ENCODE data around the gene TPX2.

TPX2 gene

GRCh38 chr20:31833130-31833930 lies 94.2 kb downstream of the TPX2 start:
- TF ChIP-seq, protein P1, sequence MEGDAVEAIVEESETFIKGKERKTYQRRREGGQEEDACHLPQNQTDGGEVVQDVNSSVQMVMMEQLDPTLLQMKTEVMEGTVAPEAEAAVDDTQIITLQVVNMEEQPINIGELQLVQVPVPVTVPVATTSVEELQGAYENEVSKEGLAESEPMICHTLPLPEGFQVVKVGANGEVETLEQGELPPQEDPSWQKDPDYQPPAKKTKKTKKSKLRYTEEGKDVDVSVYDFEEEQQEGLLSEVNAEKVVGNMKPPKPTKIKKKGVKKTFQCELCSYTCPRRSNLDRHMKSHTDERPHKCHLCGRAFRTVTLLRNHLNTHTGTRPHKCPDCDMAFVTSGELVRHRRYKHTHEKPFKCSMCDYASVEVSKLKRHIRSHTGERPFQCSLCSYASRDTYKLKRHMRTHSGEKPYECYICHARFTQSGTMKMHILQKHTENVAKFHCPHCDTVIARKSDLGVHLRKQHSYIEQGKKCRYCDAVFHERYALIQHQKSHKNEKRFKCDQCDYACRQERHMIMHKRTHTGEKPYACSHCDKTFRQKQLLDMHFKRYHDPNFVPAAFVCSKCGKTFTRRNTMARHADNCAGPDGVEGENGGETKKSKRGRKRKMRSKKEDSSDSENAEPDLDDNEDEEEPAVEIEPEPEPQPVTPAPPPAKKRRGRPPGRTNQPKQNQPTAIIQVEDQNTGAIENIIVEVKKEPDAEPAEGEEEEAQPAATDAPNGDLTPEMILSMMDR (IDR thresholded peaks at IDR 0.05): peak; percentile 88
- DNase-seq (ENCODE audit: low spot score): no peak
- no peak overlapping the region for H3K4me3 ChIP-seq
- H3K27ac ChIP-seq: peak overlapping the region in 1 of 2 donors; percentile 60

GRCh38 chr20:31833931-31834521 lies 94.9 kb downstream of the TPX2 start:
- no peak for DNase-seq (ENCODE audit: low spot score)
- TF ChIP-seq, protein P1 (IDR thresholded peaks at IDR 0.05): no peak
- peak overlapping the region in 1 of 2 donors; percentile 60 for H3K27ac ChIP-seq
- no peak overlapping the region for H3K4me3 ChIP-seq

DNA sequence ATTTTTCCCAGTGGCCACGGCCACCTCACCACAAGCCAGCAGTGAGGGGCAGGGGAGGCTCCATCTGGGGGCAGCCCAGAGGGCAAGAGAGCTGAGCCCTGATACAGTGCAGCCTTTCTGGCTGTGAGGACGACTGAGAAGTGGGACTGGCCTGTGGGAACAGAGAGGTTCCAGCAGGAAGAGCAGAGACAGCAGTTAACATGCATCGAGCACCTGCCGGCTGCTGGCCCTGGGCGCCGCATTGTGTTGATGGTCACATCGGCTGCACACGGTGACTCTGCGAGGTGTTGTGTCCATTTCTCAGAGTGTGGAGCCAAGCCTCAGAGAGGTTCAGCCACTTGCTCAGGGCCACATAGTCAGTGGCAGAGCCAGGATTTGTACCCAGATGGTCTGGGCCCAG lies 96.5 kb downstream of the TPX2 start:
- Histone ChIP-seq H3K27ac (peak overlapping the region; percentile 54 to 95), H3K4me3 (no peak overlapping the region)
- no peak for DNase-seq (ENCODE audit: low spot score)
- TF ChIP-seq, protein P1 (IDR thresholded peaks at IDR 0.05): no peak

GRCh38 chr20:31835977-31836852 lies 97.1 kb downstream of the TPX2 start:
- peak; percentile 93 for DNase-seq (ENCODE audit: low spot score)
- TF ChIP-seq, protein P1 (IDR thresholded peaks at IDR 0.05): no peak
- Histone ChIP-seq H3K4me3 (no peak overlapping the region), H3K27ac (peak overlapping the region; percentile 54 to 95)

DNA sequence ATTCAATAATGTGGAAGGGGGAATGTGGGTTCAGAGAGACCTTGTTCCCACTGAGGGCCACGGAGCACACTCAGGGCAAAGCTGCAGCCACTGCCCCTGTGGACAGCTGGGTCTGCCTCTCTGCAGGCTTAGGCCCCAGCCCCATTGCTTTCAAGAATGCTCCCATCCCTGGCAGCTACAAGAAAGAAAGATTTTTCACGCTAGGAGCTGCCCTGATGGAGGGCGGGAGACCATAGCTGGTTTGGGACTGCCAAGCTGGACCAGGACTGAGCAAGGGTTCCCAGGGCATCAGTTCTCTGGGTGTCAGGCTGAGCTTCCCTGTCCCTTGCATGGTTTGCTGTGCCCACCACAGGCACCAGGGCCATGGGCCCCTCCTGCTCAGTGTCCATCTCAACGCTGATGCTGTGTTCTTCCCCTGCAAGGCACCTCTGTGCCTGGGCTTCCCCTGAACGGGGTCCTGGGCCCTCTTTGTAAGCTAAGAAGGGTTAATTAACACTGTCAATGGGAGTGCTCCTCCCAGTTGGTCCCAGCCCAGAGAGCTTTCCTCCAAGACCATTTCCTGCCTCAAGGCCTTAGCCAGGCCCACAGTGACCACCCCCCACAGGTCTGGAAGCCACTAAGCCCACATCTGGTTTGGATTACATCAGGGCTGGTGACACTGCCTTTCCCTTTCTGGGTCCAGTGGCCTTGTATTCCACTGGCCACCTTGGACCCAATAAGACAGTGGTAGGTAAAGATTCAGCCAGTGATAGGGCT lies 97.9 kb downstream of the TPX2 start:
- TF ChIP-seq, protein P1 (IDR thresholded peaks at IDR 0.05): no peak
- DNase-seq (ENCODE audit: low spot score): no peak
- H3K27ac ChIP-seq: peak overlapping the region; percentile 40 to 95

GRCh38 chr20:31837896-31838397 lies 98.9 kb downstream of the TPX2 start:
- TF ChIP-seq, protein P1 (IDR thresholded peaks at IDR 0.05): no peak

More for the DNA sequence above, 97.9 kb downstream of the TPX2 start:
- no peak overlapping the region for H3K4me3 ChIP-seq

More at GRCh38 chr20:31837896-31838397, 98.9 kb downstream of the TPX2 start:
- no peak for DNase-seq (ENCODE audit: low spot score)
- peak overlapping the region; percentile 40 to 95 for H3K27ac ChIP-seq
- H3K4me3 ChIP-seq: no peak overlapping the region
